ENCODE results near the gene EVC2. TPM values are rescaled to one million over a fixed set of nuclear protein-coding genes. Genes with fewer than 3 reads are reported as not detected.

EVC2 gene
- total and polyA plus RNA-seq, 5 experiments from 2014 or later = 0.11 to 0.20 TPM; not detected in 3

- Mint-ChIP-seq H3K27me3 (peaks cover 0 to 11% (median 0%) of the 10 kb centered on the region in 5 donors), H3K27ac (no peak overlapping the region), H3K4me3 (no peak overlapping the region), H3K9me3 (peaks cover 0 to 19% (median 2%) of the 10 kb centered on the region in 9 donors), H3K4me1 (no peaks in the 10 kb centered on the region), H3K36me3 (no peaks in the 10 kb centered on the region)
- ATAC-seq = no peak
- POLR2A ChIA-PET = no interaction called here
- DNase-seq = no peak
Observed at GRCh38 chr4:5526080-5526846, 182.1 kb downstream of the EVC2 start.

GRCh38 chr4:5524446-5525299 is 183.7 kb downstream of the EVC2 start:
- DNase-seq (no peak), ATAC-seq (no peak)
- no peak overlapping the region for H3K4me3 Mint-ChIP-seq
- no peaks in the 10 kb centered on the region for H3K36me3 Mint-ChIP-seq
- POLR2A ChIA-PET = no interaction called here
- no peak overlapping the region for H3K27ac Mint-ChIP-seq
- H3K27me3 Mint-ChIP-seq = peaks cover 0 to 11% (median 0%) of the 10 kb centered on the region in 5 donors
- H3K4me1 Mint-ChIP-seq = no peaks in the 10 kb centered on the region
- H3K9me3 Mint-ChIP-seq = peaks cover 0 to 35% (median 3%) of the 10 kb centered on the region in 9 donors

- H3K4me1 Mint-ChIP-seq = no peaks in the 10 kb centered on the region
- H3K27me3 Mint-ChIP-seq = peaks cover 0 to 5% (median 0%) of the 10 kb centered on the region in 5 donors
- ATAC-seq (no peak), DNase-seq (no peak)
- H3K4me3 Mint-ChIP-seq = no peak overlapping the region
- peaks cover 0 to 4% (median 0%) of the 10 kb centered on the region in 3 donors for H3K36me3 Mint-ChIP-seq
- peaks cover 0 to 26% (median 7%) of the 10 kb centered on the region in 9 donors for H3K9me3 Mint-ChIP-seq
- no peak overlapping the region for H3K27ac Mint-ChIP-seq
- POLR2A ChIA-PET = no interaction called here
Observed at GRCh38 chr4:5517372-5517771, 191.0 kb downstream of the EVC2 start.

- peaks cover 0 to 4% (median 0%) of the 10 kb centered on the region in 3 donors for H3K36me3 Mint-ChIP-seq
- no peak for ATAC-seq
- no peak for DNase-seq
- H3K9me3 Mint-ChIP-seq = peaks cover 0 to 17% (median 3%) of the 10 kb centered on the region in 9 donors
- POLR2A ChIA-PET = no interaction called here
- H3K27me3 Mint-ChIP-seq = peaks cover 0 to 5% (median 0%) of the 10 kb centered on the region in 5 donors
- H3K4me3 Mint-ChIP-seq = no peak overlapping the region
- H3K27ac Mint-ChIP-seq = no peak overlapping the region
- H3K4me1 Mint-ChIP-seq = no peaks in the 10 kb centered on the region
Observed at GRCh38 chr4:5515646-5516045, 192.7 kb downstream of the EVC2 start.

Other genes with a start within 250 kb of the EVC2 start
- under 1 TPM in 1 of 2 experiments, not detected in 1; 0.05 TPM for gene EVC, start 2.6 kb upstream of the EVC2 start, total RNA-seq
- gene EVC, start 2.6 kb upstream of the EVC2 start, polyA plus RNA-seq = not detected
- not detected for gene CRMP1, start 184.5 kb upstream of the EVC2 start, total RNA-seq
- not detected for gene CRMP1, start 184.5 kb upstream of the EVC2 start, polyA plus RNA-seq